Measurements from ENCODE around the gene SLC43A2.
"Not testable (repeated sequence)": the region's sequence is repeated elsewhere in the genome, so short reads cannot be mapped to it uniquely, and the experiment has no call there.

SLC43A2 gene

DNA sequence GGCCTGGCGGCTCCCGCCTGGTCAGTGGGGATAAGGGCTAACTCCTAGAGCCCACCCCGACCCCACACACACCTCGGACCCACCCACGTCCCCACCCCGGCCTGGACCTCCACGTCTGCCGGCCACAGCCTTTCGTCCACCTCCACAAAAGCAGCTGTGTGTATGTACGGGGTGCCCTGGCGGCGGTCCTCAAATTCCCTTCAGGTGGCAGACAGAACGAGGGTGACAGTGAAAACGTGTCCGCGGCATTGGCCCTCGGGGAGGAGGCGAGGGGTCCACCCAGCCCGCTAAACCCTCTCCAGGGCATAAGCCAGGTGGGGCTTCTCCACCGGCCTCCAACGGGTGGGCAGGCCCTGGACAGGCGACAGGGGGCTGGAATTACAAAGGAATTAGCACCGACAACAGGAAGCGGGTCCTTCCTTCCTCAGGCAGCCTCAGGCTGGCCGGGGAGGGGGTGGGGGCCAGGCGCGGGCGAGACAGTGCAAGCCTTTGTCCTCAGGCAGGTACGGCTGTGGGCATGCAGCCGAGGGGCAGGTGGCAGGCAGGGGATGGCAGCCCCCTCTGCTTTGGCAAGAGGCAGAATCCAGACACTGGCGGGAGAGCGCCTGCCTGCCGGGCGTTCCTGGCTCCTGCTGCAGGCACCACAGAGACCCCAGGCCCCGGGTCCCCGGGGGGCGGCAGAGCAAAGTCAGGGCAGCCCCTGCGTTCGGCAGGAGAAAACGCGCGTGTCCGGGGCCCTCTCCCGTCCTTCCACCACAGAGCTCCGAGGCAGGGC is 53.8 kb downstream of the SLC43A2 start:
- DNase-seq (ENCODE audit: low read depth), result no peak
- H3K4me3 ChIP-seq (ENCODE audit: low read depth, low read length), result no peak overlapping the region
- TF ChIP-seq, protein P1, sequence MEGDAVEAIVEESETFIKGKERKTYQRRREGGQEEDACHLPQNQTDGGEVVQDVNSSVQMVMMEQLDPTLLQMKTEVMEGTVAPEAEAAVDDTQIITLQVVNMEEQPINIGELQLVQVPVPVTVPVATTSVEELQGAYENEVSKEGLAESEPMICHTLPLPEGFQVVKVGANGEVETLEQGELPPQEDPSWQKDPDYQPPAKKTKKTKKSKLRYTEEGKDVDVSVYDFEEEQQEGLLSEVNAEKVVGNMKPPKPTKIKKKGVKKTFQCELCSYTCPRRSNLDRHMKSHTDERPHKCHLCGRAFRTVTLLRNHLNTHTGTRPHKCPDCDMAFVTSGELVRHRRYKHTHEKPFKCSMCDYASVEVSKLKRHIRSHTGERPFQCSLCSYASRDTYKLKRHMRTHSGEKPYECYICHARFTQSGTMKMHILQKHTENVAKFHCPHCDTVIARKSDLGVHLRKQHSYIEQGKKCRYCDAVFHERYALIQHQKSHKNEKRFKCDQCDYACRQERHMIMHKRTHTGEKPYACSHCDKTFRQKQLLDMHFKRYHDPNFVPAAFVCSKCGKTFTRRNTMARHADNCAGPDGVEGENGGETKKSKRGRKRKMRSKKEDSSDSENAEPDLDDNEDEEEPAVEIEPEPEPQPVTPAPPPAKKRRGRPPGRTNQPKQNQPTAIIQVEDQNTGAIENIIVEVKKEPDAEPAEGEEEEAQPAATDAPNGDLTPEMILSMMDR (IDR thresholded peaks at IDR 0.05; ENCODE audit: low read depth, low read length, missing control alignments), result no peak

DNA sequence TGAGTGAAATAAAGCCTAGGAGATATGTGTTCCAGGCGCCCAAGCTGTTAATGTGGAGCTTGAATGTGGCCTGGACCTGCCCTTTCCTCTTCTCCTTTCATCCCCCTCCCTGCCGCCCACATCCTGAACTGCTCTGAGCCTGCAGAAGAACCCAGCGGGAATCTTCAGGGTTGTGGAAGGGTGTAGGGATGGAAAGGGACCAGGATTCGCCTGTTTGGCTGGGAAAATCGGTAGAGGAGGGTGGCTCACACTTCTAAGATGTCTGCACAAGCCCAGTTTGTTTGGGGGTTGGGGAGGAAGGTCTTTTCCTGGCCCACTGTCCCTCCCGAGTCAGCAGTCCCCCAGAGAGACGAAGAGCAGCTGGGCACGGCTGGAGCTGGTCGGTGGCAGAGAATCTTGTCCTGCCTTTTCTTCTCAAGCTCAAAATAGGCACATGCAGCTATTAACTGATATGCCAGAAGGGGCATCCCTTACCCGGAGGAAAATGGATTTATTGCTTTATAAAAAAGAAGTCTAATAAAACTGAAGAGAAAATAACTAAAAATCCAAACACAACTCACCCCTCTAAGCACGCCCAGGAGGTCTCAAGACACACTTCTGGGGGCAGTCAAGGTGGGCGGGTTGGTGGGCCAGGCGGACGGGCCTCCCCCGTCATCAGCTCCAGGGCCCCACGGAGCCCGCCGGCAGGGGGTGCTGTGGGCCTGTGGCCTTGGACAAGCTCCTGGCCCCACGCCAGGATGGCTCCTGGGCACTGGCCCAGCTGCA is 54.5 kb downstream of the SLC43A2 start:
- TF ChIP-seq, protein P1 (IDR thresholded peaks at IDR 0.05; ENCODE audit: low read depth, low read length, missing control alignments), result peak; percentile 90
- H3K4me3 ChIP-seq (ENCODE audit: low read depth, low read length), result no peak overlapping the region
- no peak for DNase-seq (ENCODE audit: low read depth)

DNA sequence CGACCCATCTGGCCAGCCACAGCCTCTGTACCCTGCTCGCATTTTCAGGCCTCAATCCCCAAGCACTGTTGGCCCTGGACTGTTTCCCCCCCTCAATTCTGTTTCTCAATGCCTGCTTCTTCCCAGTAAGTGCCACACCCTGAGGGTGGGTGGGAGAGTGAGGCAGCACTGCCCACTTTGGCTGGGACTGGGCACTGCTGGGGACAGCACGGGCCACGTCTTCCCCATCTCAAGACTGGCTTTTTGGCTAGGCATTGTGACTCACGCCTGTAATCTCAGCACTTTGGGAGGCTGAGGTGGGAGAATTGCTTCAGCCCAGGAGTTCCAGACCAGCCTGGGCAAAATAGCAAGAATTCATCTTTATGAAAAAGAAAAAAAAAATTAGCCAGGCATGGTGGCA is 56.0 kb downstream of the SLC43A2 start:
- not testable (repeated sequence) for H3K4me3 ChIP-seq (ENCODE audit: low read depth, low read length); DNase-seq (ENCODE audit: low read depth)

DNA sequence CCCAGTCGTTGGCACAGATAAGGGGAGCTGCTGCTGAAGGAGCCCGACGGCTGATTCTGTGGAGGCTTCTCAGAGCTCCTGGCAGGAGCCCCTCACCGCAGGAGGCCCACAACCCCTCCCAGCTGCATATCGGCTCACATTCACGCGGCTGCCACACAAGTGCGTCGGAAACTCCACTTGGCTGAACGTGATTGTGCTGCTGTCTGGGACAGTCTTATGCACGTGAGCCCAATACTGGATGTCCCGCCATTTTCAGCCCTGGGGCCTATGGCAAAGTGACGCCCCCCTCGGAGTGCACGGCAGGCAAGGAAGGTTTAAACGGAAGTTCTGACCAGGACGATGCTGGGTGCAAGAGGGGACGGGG is 57.3 kb downstream of the SLC43A2 start:
- DNase-seq (ENCODE audit: low read depth), result no peak
- H3K4me3 ChIP-seq (ENCODE audit: low read depth, low read length), result no peak overlapping the region
- TF ChIP-seq, protein P1 (IDR thresholded peaks at IDR 0.05; ENCODE audit: low read depth, low read length, missing control alignments), result no peak

DNA sequence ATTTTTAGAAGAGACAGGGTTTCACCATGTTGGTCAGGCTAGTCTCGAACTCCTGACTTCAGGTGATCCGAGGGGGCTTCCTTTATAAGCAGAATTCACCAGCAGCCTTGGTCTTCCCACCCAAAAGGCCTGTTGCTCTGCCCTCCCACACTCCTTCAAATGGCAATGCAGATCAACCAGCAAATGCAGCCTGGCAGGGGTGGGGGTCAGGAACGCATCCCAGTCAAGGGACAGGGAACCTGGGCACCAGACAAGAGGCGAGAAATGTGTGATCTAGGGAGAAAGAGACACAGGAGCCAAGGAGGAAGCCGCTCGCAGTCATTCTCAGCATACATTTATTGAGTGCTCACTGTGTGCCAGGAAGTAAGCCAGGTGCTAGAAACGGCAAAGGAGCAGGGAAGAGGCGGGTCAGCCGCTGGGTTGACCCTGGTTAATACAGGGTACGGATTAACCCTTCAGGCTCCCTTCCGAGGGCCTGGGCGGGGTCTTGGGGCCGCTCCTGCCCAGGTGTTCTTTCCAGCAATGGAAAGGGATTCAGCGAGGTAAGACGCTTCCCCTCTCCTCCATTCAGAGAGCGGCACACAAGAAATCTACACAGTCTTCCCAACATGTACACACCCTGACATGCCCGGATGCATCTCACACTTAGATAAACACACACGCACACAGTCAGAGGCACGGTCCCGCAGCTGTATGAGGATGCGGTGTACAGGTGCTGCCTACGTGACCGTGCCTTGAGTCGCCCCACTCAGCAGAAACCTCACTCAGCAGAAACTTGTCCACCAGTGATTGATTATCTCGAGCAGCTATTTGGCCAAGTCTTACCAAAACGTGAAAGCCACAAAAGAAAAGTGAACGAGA is 59.5 kb downstream of the SLC43A2 start:
- H3K4me3 ChIP-seq (ENCODE audit: low read depth, low read length), result no peak overlapping the region
- TF ChIP-seq, protein P1 (IDR thresholded peaks at IDR 0.05; ENCODE audit: low read depth, low read length, missing control alignments), result no peak
- DNase-seq (ENCODE audit: low read depth), result no peak

DNA sequence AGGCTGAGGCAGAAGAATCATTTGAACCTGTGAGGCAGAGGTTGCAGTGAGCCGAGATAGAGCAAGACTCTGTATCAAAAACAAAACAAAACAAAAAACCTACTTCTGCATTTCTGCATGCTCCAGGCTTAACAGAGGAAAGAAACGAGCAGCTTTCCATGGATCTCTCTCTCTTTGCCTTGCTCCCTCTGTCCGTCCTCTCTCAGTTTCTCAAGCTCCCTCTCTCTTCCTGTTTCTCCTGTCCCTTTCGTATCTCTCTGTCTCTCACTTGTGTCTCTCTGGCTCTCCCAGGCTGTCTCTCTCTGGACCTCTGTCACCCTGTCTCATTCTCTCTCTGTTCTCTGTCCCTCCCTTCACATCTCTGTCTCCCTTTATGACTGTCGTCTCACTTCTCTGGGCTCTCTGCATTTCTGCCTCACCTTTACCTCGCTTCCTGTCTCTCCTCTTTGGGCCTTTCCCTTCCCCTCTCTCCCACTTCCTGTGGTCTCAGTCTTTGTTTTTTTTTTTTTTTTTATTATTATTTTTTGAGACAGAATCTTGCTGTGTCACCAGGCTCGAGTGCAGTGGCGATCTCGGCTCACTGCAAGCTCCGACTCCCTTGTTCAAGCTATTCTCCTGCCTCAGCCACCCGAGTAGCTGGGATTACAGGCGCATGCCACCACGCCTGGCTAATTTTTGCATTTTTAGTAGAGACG is 62.0 kb downstream of the SLC43A2 start:
- TF ChIP-seq, protein P1 (IDR thresholded peaks at IDR 0.05; ENCODE audit: low read depth, low read length, missing control alignments), result no peak
- peak; percentile 64 for DNase-seq (ENCODE audit: low read depth)
- peak overlapping the region; percentile 29 for H3K4me3 ChIP-seq (ENCODE audit: low read depth, low read length)
